Stomach (tissue), 4 donors: Measurements from ENCODE around the gene TTC8.

Source experiments
- CTCF ChIP-seq, 7 experiments: fragments of 450-650 bp in 4 of 7; fragments of 200-600 bp in 3 of 7; sonication (generic) in 3 of 7; IDR thresholded peaks; one replicate each; pipeline ENCODE4 v1.5.1; 2016 to 2019; ENCODE audit warnings: antibody characterized with exemption in 7 of 7, control low read depth in 2 of 7, mild to moderate bottlenecking in 1 of 7
- POLR2A ChIP-seq, 4 donors: fragments of 450-650 bp; IDR thresholded peaks; one replicate each; pipeline ENCODE4 v1.6.1; 2016; ENCODE audit warnings: antibody characterized with exemption in 4 of 4, control low read depth in 2 of 4, mild to moderate bottlenecking in 1 of 4, moderate library complexity in 1 of 4

- TF ChIP-seq CTCF (IDR thresholded peaks at IDR 0.05) (no peak), POLR2A (IDR thresholded peaks at IDR 0.05) (no peak)
Measured at GRCh38 chr14:88804477-88804876, 20.0 kb upstream of the TTC8 start.
